C4-2B (cell line): ENCODE results near the gene SYT10.

Experiments used
- ZFX ChIP-seq: fragments of 450-650 bp; IDR thresholded peaks from 2 replicates; pipeline ENCODE4 v1.6.1; 2017
- TF ChIP-seq, protein P1 (sequence below): fragments of 450-650 bp; conservative IDR thresholded peaks from 2 replicates; pipeline ENCODE4 v1.5.1; 2017; ENCODE audit warnings: mild to moderate bottlenecking

DNA sequence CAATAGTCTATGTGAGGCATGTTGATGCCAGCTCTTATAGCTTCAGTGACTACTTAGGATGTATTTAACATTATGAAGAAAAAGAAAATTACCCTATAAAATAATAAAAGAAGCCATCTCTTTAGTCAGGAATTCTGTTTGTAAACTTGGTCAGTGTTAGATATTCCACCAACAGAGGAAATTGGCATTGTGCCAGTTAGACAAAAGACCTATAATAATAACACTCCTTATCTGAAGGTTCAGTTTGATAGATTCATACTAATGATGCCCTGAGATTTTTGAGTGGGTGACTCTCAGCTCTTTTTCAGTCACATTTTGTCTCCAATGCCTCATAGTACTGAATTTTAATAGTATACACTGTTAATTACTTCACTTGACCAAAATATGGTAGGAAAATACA is 6.6 kb downstream of the SYT10 start:
- TF ChIP-seq, protein P1, sequence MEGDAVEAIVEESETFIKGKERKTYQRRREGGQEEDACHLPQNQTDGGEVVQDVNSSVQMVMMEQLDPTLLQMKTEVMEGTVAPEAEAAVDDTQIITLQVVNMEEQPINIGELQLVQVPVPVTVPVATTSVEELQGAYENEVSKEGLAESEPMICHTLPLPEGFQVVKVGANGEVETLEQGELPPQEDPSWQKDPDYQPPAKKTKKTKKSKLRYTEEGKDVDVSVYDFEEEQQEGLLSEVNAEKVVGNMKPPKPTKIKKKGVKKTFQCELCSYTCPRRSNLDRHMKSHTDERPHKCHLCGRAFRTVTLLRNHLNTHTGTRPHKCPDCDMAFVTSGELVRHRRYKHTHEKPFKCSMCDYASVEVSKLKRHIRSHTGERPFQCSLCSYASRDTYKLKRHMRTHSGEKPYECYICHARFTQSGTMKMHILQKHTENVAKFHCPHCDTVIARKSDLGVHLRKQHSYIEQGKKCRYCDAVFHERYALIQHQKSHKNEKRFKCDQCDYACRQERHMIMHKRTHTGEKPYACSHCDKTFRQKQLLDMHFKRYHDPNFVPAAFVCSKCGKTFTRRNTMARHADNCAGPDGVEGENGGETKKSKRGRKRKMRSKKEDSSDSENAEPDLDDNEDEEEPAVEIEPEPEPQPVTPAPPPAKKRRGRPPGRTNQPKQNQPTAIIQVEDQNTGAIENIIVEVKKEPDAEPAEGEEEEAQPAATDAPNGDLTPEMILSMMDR, result no peak
- no peak for TF ChIP-seq ZFX
